Stimulated activated CD8-positive, alpha-beta memory T cell treated with anti-CD3 and anti-CD28 coated beads, Interleukin-4, amount 100 ng/mL, for 1 hour (primary cell): ENCODE measurements around the gene AQP6.
"Not testable (repeated sequence)": the region's sequence is repeated elsewhere in the genome, so short reads cannot be mapped to it uniquely, and the experiment has no call there.

Source experiments
- DNase-seq, 2 donors: peaks; one replicate each; pipeline ENCODE4 v3.0.0-alpha.2; 2020; ENCODE audit warnings: low read depth in 2 of 2, low spot score in 1 of 2

Gene AQP6

DNA sequence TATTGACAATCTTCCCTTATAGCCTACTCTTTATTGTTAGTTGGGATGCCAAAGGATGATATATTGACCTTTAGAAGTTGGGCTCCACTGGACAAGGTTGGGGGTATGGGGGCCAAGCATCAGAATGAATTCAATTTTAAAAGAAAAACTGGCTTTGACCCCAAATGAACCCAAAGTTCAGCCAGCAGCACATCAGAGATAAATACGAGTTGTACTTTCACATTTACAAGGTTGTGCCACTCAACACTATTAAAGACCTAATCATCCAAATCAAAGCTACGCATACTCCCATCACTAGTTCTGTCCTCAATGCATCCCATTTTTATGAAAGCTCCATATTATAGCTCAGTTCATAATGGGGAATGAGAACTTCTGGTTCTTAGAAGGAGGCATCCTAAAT, 16.7 kb downstream of the AQP6 start:
- DNase-seq, result not testable (repeated sequence)

DNA sequence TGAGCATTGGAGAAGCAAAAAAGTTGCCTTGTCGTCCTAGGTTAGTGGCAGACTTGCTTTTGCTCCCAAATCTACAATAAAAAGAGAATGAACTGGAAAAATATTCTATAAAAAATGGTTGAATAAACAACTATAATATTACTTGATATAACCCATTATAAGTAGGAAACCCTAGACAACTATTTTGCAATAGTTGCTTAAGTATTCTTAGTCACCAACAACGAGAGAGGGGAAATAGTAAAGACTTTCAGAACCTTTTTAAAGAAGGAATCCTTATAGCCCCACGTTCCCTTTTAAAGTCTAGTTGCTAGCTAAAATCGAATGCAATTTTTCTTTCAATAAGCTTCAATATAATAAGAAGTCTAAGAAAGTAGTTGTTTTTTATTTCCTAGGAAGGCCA, 17.5 kb downstream of the AQP6 start:
- DNase-seq, result no peak

- no peak for DNase-seq
Observed at GRCh38 chr12:49998453-49998852, 25.7 kb downstream of the AQP6 start.

DNA sequence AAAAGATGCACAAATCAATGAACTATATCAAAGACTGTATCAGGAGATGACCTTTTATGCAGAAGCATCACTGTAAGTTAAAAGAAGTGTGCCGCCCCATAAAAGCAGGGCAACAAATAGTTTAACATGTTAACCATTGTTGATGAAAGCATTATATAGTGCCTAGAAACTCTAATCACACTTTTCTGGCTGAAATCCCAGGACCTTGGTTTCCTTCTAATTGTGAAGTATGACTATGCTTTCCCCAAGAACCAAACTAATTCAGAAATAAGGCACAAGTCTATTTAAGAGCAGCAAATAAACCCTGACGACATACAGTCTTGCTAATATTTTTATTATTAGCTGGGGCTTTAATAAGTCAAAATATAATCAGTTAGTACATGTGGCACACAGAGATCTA, 30.8 kb downstream of the AQP6 start:
- no peak for DNase-seq

GRCh38 chr12:50004696-50005095, 31.9 kb downstream of the AQP6 start:
- DNase-seq, result no peak

DNA sequence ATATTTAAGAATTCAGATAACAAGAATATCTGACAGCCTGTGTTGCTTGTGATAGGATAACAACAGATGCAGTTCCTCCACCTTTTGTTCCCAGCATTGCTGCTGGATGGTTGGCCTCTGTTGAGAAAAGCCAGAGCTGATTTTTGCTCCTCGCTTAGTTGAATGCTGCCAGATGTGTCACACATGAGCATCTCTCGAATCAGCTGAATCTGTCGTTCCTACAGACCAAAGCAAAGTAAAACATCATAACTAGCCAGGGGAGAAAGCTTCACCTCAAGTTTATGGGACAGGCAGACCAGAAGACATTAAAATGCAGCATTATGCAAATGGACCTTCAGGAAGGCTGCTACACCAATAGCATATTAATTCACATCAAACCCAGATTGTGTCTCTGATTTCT, 32.4 kb downstream of the AQP6 start:
- DNase-seq, result no peak

- DNase-seq, result no peak
Observed at GRCh38 chr12:50006280-50006679, 33.5 kb downstream of the AQP6 start.

- no peak for DNase-seq
Observed at GRCh38 chr12:50006754-50007442, 34.2 kb downstream of the AQP6 start.

- no peak for DNase-seq
Observed at GRCh38 chr12:50013361-50014147, 40.8 kb downstream of the AQP6 start.

DNA sequence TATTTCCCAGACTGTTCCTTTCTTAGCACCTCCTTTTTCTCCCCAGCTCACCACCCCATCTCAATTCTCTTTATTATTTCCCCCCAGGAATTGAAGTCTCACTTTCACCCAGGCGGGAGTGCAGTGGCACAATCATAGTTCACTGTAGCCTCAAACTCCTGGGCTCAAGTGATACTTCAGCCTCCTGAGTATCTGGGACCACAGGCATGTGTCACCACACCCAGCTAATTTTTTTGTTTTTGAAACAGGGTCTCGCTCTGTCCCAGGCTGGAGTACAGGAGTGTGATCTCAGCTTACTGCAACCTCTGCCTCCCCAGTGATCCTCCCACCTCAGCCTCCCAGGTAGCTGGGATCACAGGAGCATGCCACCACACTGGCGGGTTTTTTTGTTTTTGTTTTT, 41.6 kb downstream of the AQP6 start:
- DNase-seq, result no peak

GRCh38 chr12:50016501-50017475, 44.0 kb downstream of the AQP6 start:
- DNase-seq, result no peak

- no peak for DNase-seq
Observed at GRCh38 chr12:50017641-50018040, 44.9 kb downstream of the AQP6 start.

GRCh38 chr12:50018154-50018553, 45.4 kb downstream of the AQP6 start:
- DNase-seq, result no peak

DNA sequence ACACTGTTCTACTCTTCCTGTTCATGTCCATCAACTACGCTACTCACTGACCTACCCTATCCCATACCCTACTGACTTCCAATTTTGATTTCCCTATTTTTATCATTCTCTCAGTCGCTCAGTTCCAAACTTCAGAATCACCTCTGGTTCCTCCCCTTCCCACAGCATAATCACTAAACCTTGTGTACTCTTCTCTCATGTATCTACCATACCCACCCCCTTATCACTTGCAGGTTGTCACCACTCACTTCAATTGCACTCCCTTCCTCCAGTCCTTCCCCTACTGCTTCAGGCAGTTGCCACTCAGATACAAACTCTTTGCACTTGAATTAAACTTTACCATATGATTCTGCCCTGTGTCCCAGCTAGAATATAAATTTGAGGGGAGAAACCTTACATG, 46.2 kb downstream of the AQP6 start:
- no peak for DNase-seq

DNA sequence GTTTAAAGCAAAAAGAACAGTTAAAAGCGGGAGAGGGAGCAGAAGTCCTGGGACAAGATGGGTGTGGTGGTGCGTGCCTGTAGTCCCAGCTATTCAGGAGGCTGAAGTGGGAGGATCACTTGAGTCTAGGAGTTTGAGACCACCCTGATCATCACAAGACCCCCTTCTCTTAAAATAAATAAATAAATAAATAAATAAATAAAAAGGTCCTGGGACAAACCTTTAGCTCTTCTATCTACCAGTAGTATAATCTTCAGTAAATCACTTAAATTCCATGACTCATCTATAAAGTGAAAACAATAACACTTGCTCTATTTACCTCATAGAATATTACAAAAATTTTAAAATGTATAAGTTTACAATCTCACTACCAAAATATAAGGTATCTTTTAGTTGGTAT, 46.8 kb downstream of the AQP6 start:
- no peak for DNase-seq

DNA sequence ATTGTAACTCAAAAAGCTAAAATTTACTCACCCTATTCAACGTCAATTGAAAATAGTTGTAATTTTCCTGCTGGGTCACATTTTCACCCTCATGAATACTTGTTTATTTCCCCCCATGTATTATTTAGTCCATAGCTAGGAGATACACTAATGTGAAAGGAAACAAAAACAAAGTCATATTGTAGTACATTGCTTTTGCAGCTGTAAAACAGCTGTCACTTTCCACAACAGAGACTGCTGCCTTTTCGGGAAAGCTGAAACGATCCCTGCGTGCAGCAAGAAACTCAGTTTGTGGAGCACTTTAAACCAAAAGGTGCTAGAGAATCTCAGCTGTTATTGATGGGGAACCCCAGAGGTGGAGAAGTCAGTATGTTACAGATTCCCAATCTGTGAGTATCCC, 48.3 kb downstream of the AQP6 start:
- DNase-seq, result no peak

DNA sequence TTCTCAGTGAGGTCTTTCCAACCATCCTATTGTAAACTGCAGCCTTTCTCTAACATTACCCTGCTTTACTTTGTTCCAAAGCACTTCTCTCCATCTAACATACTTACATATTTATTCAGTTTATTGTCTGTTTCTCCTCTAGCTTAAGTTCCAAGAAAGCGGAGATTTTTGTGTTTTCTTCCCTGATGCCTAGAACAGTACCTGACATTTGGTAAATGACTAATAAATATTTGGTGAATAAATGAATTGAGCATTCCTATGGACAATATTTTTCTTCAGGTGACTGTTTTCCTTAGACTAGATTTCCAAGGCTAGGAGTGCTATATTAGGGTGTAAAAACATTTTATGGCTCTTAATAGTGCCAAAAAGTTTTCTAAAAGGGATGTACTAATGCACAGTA, 50.2 kb downstream of the AQP6 start:
- DNase-seq, result no peak

GRCh38 chr12:50024227-50024626, 51.5 kb downstream of the AQP6 start:
- DNase-seq, result no peak

- DNase-seq, result no peak
Observed at GRCh38 chr12:50024805-50025186, 52.0 kb downstream of the AQP6 start.

DNA sequence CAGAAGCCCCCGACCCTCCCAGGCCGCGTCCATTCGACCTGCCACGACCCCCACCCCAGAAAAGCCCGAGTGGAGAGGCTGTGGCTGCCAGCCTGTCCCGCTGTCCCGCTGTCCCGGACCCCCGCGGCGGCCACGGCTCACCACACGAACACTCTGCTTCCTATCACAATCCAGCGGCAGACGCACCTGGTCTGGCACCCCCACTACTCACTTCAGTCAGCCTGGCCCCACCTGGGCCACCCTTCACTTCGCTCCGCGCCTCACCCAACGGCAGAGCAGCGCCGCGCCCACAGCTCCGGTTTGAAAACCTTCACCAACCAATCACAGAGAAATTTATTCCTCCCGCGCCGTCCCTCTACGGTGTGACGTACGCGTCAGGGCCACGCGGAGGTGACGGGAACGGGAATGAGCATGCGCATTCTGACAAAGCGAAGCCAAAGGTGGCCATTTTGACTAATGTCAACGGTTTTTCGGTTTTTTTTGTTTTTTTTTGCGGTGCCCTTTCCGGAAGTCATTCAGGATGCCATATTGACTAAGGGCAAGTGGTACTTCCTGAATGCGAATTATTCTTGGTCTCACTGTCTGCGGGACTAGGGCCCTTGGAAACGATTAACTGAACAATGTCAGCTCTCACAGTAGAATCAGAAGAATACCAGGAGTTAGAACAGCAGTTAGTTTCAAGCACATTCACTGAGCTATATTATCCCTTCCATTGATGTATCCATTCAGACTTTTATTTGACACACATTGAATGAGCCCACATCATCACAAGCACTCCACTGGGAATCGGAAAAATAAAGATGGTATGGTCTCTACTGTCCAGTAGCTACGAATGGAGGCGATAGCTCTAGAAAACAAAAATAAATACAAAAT, 52.7 kb downstream of the AQP6 start, which contains the start of gene RACGAP1:
RACGAP1 (minus strand) TSS at position 308 of the 873 bp plus-strand sequence. CDS start 8,779 bp downstream, outside the sequence.
- peak; percentile 81 to 92 for DNase-seq

DNA sequence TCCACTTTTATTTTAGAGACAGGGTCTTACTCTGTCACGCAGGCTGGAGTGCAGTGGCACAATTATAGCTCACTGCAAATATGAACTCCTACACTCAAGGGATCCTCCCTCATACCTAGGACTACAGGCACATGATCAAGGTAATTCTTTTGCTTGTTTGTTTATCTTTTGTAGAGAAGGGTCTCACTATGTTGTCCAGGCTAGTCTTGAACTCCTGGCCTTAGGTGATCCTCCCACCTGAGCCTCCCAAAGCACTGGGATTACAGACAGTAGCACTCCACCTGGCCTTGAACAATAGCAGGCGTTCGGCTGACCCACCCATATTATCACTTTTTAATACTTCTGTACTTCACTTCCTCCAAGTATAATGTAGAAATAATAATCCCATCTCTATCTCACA, 53.9 kb downstream of the AQP6 start:
- DNase-seq, result no peak
